Caki2 (cell line): ENCODE results near the gene C1QTNF12. TPM values are rescaled to one million over a fixed set of nuclear protein-coding genes. Genes with fewer than 3 reads are reported as not detected.
"Not testable (repeated sequence)": the region's sequence is repeated elsewhere in the genome, so short reads cannot be mapped to it uniquely, and the experiment has no call there.

ENCODE experiments used
- DNase-seq: peaks from one replicate; pipeline ENCODE4 v3.0.0-alpha.2; 2015; ENCODE audit warnings: low read depth
- in situ Hi-C: cut with HindIII; loops from 2 replicates; pipeline ENCODE4 v1.10.0; 2016; ENCODE audit warnings: low sequenced_read_pairs, low pct_unique_long_range_greater_than_20kb, mixed read lengths
- total RNA-seq: library from RNA; depleted of rRNA; stranded (reverse); fragments of >200 nt; shearing (Covaris generic); gene quantifications from 2 replicates; pipeline ENCODE4 v1.2.3, GENCODE V29; 2014; ENCODE audit warnings: low replicate concordance

The C1QTNF12 gene
- total RNA-seq, 1 experiment from 2014 or later: not detected

- DNase-seq: peak; percentile 66
- in situ Hi-C loops: no loop called here
Observed at GRCh38 chr1:1264868-1265272, 18.3 kb upstream of the C1QTNF12 start.

DNA sequence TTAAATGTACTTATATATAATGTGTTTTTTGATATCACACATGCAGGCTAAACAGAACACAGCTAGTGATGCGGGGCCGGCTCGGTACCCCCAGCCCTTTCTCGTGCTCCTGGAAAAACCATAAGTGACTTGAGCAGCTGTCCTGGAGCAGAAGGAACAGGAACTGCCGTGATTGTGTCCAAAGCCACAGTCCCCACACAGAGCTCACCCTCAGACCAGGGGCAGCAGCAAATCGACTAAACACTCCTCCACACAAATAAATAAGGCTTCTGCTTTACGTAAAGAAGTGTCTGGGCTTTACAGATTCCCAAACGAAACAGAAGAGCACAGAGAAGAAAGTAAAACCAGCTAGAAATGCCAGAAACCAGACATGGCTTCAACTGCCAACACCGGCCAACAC is 17.5 kb upstream of the C1QTNF12 start:
- no peak for DNase-seq
- in situ Hi-C loops: no loop called here

DNA sequence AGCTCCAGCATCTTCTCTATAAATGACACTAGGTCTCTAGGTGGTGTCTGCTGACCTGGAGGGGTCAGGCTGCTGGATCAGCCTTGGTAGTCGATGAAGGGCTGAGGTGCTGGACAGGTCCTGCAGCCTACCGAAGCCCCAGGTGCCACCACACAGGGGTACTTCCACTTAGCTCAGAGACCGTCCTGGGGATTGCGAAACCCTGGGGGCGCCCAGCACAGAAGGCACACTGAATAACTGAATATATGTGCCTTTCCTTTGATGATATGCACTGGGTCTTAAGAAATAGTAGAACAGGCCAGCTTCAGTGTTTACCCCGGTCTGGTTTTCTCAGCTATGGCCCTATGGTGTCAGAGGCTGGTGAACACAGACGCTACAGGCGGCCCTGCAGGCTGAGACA is 16.2 kb upstream of the C1QTNF12 start:
- in situ Hi-C loops: no loop called here
- DNase-seq: no peak

GRCh38 chr1:1262071-1262470 is 15.5 kb upstream of the C1QTNF12 start:
- in situ Hi-C loops: no loop called here
- no peak for DNase-seq

DNA sequence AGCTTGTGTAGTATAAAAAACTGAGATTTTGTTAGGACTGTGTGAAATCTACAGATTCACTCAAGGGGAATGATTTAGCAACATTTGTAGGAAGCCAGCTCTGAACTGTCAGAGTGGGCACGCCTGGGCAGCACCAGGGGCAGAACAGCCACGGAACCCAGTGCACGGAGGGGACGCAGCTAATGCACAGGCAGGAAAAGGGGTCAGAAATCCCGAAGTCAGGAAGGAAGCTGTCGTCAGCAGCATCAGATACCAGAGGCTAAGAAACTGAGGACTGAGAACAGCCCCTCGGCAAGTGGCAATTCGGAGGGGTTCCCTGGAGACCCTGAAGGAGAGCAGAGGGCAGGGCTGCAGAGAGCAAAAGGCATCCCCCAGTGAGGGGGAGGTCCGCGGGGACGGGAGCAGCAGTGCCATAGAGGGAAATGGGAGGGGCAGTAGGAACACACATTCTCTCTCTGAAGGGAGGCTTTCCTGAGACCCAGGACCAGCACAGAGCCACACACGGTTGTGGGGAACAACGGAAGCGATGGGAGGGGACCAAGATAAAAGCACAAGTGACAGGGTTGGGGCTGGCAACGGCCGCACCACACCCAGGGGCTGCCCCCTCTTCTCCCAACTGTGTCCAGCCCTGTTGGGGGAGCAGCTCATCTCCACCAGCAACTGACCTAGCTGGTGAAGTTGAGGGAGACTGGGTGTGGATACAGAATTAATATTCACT is 14.5 kb upstream of the C1QTNF12 start:
- DNase-seq: no peak
- in situ Hi-C loops: no loop called here

- DNase-seq: no peak
- in situ Hi-C loops: no loop called here
Observed at GRCh38 chr1:1259951-1260600, 13.6 kb upstream of the C1QTNF12 start.

- in situ Hi-C loops: no loop called here
- DNase-seq: no peak
Observed at GRCh38 chr1:1259540-1259939, 13.0 kb upstream of the C1QTNF12 start.

GRCh38 chr1:1259119-1259488 is 12.6 kb upstream of the C1QTNF12 start:
- in situ Hi-C loops: no loop called here
- DNase-seq: no peak

DNA sequence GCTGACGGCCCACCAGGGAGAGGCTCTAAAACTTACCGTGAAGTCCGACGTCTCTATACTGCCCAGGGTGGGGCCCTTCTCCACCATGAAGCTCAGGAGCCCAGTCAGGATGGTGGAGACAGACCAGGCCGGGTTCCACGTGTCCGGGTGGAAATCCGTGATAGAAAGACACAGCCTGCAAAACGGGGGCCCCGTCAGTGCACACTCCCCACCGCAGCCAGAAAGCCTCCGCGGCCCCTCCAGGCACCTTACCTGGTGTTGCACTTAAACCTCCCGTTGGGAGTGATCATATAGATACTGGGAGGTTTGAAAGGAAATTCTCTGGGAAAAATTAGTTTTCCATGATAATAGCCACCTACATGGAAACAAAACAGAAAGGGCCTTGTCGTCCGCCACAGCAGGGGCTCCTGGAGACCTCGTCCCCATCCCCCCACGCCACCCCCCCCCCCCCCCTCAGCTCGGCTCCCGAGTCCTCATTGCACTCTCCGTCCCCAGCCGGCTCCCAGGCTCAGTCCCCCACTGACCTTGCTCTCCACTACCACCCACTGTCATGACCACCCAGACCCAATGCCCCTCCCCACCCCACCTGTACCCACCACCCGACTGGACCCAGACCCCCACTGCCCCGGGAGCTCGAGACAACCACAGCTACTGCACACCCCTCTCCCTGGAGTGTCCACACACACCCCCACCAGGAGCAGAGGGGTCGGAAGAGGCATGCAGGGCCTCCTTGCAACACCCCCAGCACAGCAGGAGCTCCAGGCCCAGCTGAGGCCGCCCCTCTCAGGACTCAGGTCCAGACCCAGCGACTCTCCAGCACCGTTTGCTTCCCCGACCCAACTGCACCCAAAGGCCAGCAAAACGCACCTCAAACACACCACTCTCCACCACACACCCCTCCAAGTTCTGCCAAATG is 10.7 kb upstream of the C1QTNF12 start:
- DNase-seq: no peak
- in situ Hi-C loops: no loop called here

DNA sequence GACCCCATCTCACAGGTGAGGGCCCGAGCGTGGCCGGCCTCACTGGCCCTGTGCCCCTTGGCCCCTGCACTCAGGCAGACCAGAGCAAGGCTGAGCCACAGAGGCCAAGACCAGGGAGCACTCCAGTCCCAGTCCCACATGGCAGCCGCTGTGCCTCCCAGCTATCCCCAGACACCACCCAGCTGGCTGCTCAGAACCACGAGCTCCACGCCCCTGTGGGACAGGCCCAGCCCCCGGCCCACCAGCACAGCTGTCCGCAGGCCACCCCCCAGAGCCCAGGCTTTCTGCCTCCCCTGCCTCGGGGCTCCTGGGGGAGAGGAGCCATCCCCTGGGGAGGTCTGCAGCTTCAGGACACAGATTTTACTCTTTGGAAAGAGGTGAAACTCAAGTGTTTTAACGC is 9.1 kb upstream of the C1QTNF12 start:
- no peak for DNase-seq
- in situ Hi-C loops: no loop called here

- in situ Hi-C loops: no loop called here
Observed at GRCh38 chr1:1255078-1255477, 8.6 kb upstream of the C1QTNF12 start.

DNA sequence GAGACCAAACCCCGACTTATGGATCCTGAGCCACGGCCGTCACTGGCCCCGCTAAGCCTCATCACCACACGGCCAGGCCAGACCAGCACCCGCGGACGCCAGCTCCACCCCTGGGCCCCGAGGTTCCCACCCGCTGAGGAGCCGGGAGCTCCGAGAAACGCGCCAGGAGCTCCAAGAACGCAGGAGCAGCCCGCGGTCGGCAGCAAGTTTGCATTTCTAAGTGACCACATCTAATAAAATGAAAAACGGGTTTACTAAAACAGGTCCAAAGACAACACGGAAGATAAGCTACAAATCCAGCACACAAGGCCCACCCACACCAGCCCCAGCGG is 8.1 kb upstream of the C1QTNF12 start:
- in situ Hi-C loops: no loop called here
- DNase-seq: no peak

More at GRCh38 chr1:1255078-1255477, 8.6 kb upstream of the C1QTNF12 start:
- DNase-seq: no peak

GRCh38 chr1:1253972-1254666 is 7.6 kb upstream of the C1QTNF12 start:
- DNase-seq: no peak
- in situ Hi-C loops: no loop called here

DNA sequence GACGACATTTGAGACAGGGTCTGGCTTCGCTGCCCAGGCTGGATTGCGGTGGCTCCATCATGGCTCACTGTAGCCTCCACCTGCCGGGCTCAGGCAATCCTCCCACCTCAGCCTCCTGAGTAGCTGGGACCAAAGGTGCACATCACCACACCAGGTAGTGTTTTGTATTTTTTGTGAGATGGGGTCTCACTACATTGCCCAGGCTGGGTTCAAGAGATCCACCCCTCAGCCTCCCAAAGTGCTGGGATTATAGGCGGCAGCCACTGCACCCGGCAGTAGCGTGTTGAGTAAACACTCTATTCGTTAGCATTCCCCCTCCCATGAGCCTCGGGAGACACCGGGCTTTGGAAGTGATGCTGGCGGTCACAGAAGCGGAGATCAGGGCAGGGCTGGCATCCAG is 6.8 kb upstream of the C1QTNF12 start:
- in situ Hi-C loops: no loop called here
- DNase-seq: no peak

DNA sequence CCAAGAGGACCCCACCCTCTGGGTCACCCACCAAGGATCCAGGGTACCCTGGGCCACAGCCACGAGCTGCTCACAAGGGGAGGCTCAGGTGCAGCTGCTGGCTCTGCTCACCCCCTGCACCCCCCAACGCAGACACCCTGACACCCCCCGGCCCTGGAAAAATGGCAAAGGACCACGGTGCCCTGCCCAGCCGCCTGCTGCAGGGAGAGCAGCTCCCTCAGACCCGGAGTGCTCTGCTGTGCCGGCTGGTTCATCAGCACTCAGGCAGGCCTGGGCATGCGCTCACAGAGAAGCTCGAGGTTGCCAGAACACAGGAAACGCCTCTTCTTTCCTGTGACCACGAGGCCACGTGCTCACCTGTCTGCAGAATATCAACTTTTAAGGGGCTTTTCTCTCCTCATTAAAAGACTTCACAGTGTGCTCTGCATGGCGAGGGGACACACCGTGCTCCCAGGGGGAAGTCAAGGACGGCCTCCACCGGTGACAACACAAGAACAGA is 4.3 kb upstream of the C1QTNF12 start:
- in situ Hi-C loops: no loop called here
- no peak for DNase-seq

DNA sequence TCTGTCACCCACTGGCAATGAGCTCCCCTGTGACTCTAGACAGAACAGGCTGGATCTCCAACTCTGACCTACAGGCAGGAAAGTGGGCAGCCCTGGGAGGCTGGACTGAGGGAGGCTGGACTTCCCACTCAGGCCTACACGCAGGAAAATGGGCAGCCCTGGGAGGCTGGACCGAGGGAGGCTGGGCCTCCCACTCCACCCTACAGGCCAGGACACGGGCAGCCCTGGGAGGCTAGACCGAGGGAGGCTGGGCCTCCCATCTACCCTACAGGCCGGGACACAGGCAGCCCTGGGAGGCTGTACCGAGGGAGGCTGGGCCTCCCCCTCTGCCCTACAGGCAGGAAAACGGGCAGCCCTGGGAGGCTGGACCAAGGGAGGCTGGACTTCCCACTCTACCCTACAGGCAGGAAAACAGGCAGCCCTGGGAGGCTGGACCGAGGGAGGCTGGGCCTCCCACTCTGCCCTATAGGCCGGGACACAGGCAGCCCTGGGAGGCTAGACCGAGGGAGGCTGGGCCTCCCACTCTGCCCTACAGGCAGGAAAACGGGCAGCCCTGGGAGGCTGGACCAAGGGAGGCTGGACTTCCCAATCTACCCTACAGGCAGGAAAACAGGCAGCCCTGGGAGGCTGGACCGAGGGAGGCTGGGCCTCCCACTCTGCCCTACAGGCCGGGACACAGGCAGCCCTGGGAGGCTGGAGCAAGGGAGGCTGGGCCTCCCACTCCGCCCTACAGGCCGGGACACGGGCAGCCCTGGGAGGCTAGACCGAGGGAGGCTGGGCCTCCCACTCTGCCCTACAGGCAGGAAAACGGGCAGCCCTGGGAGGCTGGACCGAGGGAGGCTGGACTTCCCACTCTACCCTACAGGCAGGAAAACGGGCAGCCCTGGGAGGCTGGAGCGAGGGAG is 1.7 kb upstream of the C1QTNF12 start:
- in situ Hi-C loops, DNase-seq: not testable (repeated sequence)

GRCh38 chr1:1247341-1247913 is 905 bp upstream of the C1QTNF12 start:
- in situ Hi-C loops: no loop called here
- DNase-seq: no peak
